Gastrocnemius medialis (tissue), 4 donors: Measurements from ENCODE around the gene RMI2. TPM values are rescaled to one million over a fixed set of nuclear protein-coding genes. Genes with fewer than 3 reads are reported as not detected.
A peak's percentile ranks its signal among the peaks of the same experiment; 100 is the strongest.

Source experiments
- ATAC-seq, 2 donors: fragments of 150-250 bp; one replicate each; pipeline ENCODE4 v1.9.1; 2016
- DNase-seq, 2 donors: peaks; one replicate each; pipeline ENCODE4 v3.0.0-alpha.2; 2019
- H3K27ac ChIP-seq, 4 donors: fragments of 200-600 bp; sonication (generic); 1 replicate in 1 of 4; 2 replicates in 3 of 4; pipeline ENCODE4 v1.5.1; 2016 to 2018; ENCODE audit warnings: mild to moderate bottlenecking in 2 of 4, moderate library complexity in 1 of 4
- H3K27me3 ChIP-seq, 3 donors: fragments of 200-600 bp; sonication (generic) in 2 of 3; 1 replicate in 1 of 3; 2 replicates in 2 of 3; pipeline versions ENCODE4 v1.5.1 to v1.6.0; 2016 to 2019; ENCODE audit warnings: mild to moderate bottlenecking in 1 of 3, moderate library complexity in 1 of 3
- H3K36me3 ChIP-seq, 2 donors: fragments of 200-600 bp; sonication (generic) in 1 of 2; one replicate each; pipeline ENCODE4 v1.5.1; 2017 to 2018
- H3K4me1 ChIP-seq, 2 donors: fragments of 200-600 bp; sonication (generic) in 1 of 2; one replicate each; pipeline ENCODE4 v1.5.1; 2016 to 2017; ENCODE audit warnings: mild to moderate bottlenecking in 2 of 2
- H3K4me3 ChIP-seq, 4 donors: fragments of 200-600 bp; sonication (generic) in 3 of 4; 1 replicate in 1 of 4; 2 replicates in 3 of 4; pipeline ENCODE4 v1.5.1; 2016 to 2019; ENCODE audit warnings: mild to moderate bottlenecking in 2 of 4
- H3K9me3 ChIP-seq, 3 donors: fragments of 200-600 bp; sonication (generic) in 2 of 3; 1 replicate in 1 of 3; 2 replicates in 2 of 3; pipeline ENCODE4 v1.5.1; 2016 to 2019
- CTCF ChIP-seq, 5 experiments: fragments of 450-650 bp in 3 of 5; fragments of 200-600 bp in 2 of 5; sonication (generic) in 2 of 5; IDR thresholded peaks in 4 of 5; conservative IDR thresholded peaks in 1 of 5; 1 replicate in 4 of 5; 2 replicates in 1 of 5; pipeline ENCODE4 v1.5.1; 2016 to 2019; ENCODE audit warnings: antibody characterized with exemption in 5 of 5, mild to moderate bottlenecking in 3 of 5, moderate library complexity in 3 of 5
- POLR2A ChIP-seq, 2 donors: fragments of 450-650 bp; IDR thresholded peaks; one replicate each; pipeline ENCODE4 v1.6.1; 2017; ENCODE audit warnings: antibody characterized with exemption in 2 of 2, mild to moderate bottlenecking in 2 of 2, moderate library complexity in 2 of 2
- in situ Hi-C, 4 donors: fragments of 200-750 bp; cut with MboI; loops; one replicate each; pipeline versions ENCODE4 v1.15.0 to v1.8.0; 2017; ENCODE audit warnings: low sequenced_read_pairs in 4 of 4
- intact Hi-C: fragments of 100-400 bp; cut with DNase I; formaldehyde crosslinking; loops from one replicate; pipeline ENCODE4 v1.15.1; 2023; ENCODE audit warnings: low total_unique reads
- total RNA-seq, 4 donors: library from RNA; depleted of rRNA; stranded (reverse); fragments of >200 nt; gene quantifications; one replicate each; pipeline versions ENCODE4 v1.1.0 to v1.2.3, GENCODE V29; 2016

Gene RMI2
- total RNA-seq, 4 donors from 2014 or later, result 0.44 to 0.49 TPM; not detected in 2

GRCh38 chr16:11327277-11328171, 17.7 kb upstream of the RMI2 start:
- Histone ChIP-seq H3K9me3 (no peaks in the 10 kb centered on the region), H3K4me3 (no peak overlapping the region), H3K27me3 (no peaks in the 10 kb centered on the region), H3K27ac (no peak overlapping the region), H3K36me3 (no peaks in the 10 kb centered on the region), H3K4me1 (peaks cover 5 to 7% of the 10 kb centered on the region in 2 donors)
- intact Hi-C loops (no loop called here), in situ Hi-C loops (no loop called here)
- ATAC-seq (no peak), DNase-seq (no peak)
- TF ChIP-seq POLR2A (IDR thresholded peaks at IDR 0.05), result no peak
- no peak for TF ChIP-seq CTCF (IDR thresholded peaks at IDR 0.05 in 4 of 5, conservative IDR thresholded peaks at IDR 0.05 in 1 of 5)

GRCh38 chr16:11328172-11329070, 16.8 kb upstream of the RMI2 start:
- H3K9me3 ChIP-seq, result no peaks in the 10 kb centered on the region
- TF ChIP-seq POLR2A (IDR thresholded peaks at IDR 0.05) (no peak), CTCF (IDR thresholded peaks at IDR 0.05 in 4 of 5, conservative IDR thresholded peaks at IDR 0.05 in 1 of 5) (no peak)
- H3K27me3 ChIP-seq, result no peaks in the 10 kb centered on the region
- H3K27ac ChIP-seq, result no peak overlapping the region
- DNase-seq, result peak in 1 of 2 donors; percentile 35
- intact Hi-C loops (no loop called here), in situ Hi-C loops (no loop called here)
- H3K36me3 ChIP-seq, result no peaks in the 10 kb centered on the region
- peaks cover 5 to 7% of the 10 kb centered on the region in 2 donors for H3K4me1 ChIP-seq
- H3K4me3 ChIP-seq, result no peak overlapping the region
- ATAC-seq, result peak in 1 of 2 donors; percentile 56

GRCh38 chr16:11329071-11329491, 16.2 kb upstream of the RMI2 start:
- DNase-seq (no peak), ATAC-seq (no peak)
- intact Hi-C loops, result no loop called here

GRCh38 chr16:11329891-11330290, 15.4 kb upstream of the RMI2 start:
- H3K27me3 ChIP-seq, result no peaks in the 10 kb centered on the region
- in situ Hi-C loops (no loop called here), intact Hi-C loops (no loop called here)
- H3K9me3 ChIP-seq, result no peaks in the 10 kb centered on the region
- TF ChIP-seq POLR2A (IDR thresholded peaks at IDR 0.05) (no peak), CTCF (IDR thresholded peaks at IDR 0.05 in 4 of 5, conservative IDR thresholded peaks at IDR 0.05 in 1 of 5) (no peak)
- no peak overlapping the region for H3K4me3 ChIP-seq
- DNase-seq (no peak), ATAC-seq (peak in 1 of 2 donors; percentile 38)
- no peak overlapping the region for H3K27ac ChIP-seq
- peaks cover 5 to 7% of the 10 kb centered on the region in 2 donors for H3K4me1 ChIP-seq
- H3K36me3 ChIP-seq, result no peaks in the 10 kb centered on the region

More at GRCh38 chr16:11329071-11329491, 16.2 kb upstream of the RMI2 start:
- Histone ChIP-seq H3K36me3 (no peaks in the 10 kb centered on the region), H3K4me1 (peaks cover 5 to 7% of the 10 kb centered on the region in 2 donors), H3K9me3 (no peaks in the 10 kb centered on the region), H3K4me3 (no peak overlapping the region), H3K27me3 (no peaks in the 10 kb centered on the region), H3K27ac (no peak overlapping the region)
- in situ Hi-C loops, result no loop called here
- TF ChIP-seq CTCF (IDR thresholded peaks at IDR 0.05 in 4 of 5, conservative IDR thresholded peaks at IDR 0.05 in 1 of 5) (no peak), POLR2A (IDR thresholded peaks at IDR 0.05) (no peak)
